Measurements from ENCODE around the gene CACNG4.

The CACNG4 gene

DNA sequence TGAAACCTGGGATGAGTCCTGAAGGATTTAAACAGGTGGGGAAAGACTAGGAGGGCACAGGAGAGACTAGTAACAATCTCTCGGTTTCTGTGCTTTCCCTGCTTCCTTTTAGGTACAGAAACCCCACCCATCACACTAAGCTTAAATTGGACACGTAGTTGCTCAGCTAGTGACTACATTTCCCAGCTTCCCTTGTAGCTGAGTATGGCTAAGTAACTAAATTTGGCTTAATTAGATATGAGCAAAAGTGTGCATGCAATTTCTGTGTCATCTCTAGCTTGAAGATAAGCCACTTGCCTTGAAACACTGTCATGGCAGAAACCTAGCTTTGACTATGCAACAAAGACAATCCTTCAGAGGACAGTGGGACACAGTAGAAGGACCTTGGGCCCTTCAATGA lies 116.3 kb downstream of the CACNG4 start:
- H3K27me3 ChIP-seq (ENCODE audit: insufficient read depth, low read depth, severe bottlenecking) = no peaks in the 10 kb centered on the region
- TF ChIP-seq, protein P1, sequence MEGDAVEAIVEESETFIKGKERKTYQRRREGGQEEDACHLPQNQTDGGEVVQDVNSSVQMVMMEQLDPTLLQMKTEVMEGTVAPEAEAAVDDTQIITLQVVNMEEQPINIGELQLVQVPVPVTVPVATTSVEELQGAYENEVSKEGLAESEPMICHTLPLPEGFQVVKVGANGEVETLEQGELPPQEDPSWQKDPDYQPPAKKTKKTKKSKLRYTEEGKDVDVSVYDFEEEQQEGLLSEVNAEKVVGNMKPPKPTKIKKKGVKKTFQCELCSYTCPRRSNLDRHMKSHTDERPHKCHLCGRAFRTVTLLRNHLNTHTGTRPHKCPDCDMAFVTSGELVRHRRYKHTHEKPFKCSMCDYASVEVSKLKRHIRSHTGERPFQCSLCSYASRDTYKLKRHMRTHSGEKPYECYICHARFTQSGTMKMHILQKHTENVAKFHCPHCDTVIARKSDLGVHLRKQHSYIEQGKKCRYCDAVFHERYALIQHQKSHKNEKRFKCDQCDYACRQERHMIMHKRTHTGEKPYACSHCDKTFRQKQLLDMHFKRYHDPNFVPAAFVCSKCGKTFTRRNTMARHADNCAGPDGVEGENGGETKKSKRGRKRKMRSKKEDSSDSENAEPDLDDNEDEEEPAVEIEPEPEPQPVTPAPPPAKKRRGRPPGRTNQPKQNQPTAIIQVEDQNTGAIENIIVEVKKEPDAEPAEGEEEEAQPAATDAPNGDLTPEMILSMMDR (IDR thresholded peaks at IDR 0.05; ENCODE audit: low read depth, low read length) = no peak
- no peak for DNase-seq
- no peak overlapping the region for H3K4me3 ChIP-seq (ENCODE audit: low read depth, low read length)
- H3K9me3 ChIP-seq (ENCODE audit: severe bottlenecking) = no peaks in the 10 kb centered on the region
- no peak overlapping the region for H3K27ac ChIP-seq
- peaks cover 19% of the 10 kb centered on the region for H3K36me3 ChIP-seq

DNA sequence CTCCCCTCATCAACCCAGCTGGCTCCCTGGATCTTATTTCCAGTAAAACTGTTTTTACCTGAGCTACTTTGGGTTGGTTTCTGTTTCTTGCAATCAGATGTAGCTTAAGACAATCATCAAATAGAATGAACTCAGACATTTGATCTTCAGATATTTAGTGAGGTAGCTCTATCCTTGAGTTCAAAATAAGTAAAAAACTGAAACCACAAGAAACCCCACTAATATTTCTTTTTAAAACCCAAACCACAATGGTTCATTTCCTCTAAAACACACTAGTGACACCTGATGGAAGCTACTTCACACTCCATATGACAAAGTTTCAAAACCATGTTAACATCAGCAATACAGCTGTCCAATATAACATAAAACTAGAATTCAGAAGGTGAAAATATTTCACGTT lies 117.6 kb downstream of the CACNG4 start:
- TF ChIP-seq, protein P1 (IDR thresholded peaks at IDR 0.05; ENCODE audit: low read depth, low read length) = no peak
- no peak overlapping the region for H3K27ac ChIP-seq
- DNase-seq = no peak
- no peaks in the 10 kb centered on the region for H3K9me3 ChIP-seq (ENCODE audit: severe bottlenecking)
- H3K4me3 ChIP-seq (ENCODE audit: low read depth, low read length) = no peak overlapping the region
- no peaks in the 10 kb centered on the region for H3K27me3 ChIP-seq (ENCODE audit: insufficient read depth, low read depth, severe bottlenecking)
- peaks cover 30% of the 10 kb centered on the region for H3K36me3 ChIP-seq
